HL-60 (cell line): ENCODE results near the gene TRPV3.

Experiments used
- DNase-seq, 2 experiments: peaks; one replicate each; pipeline ENCODE4 v3.0.0-alpha.2; 2010 to 2020; ENCODE audit warnings: low read depth in 1 of 2, low spot score in 1 of 2
- H3K27ac ChIP-seq: fragments of 250-450 bp; sonication (Bioruptor Pico); replicated peaks from 2 replicates; pipeline ENCODE4 v1.5.1; 2020; ENCODE audit warnings: mild to moderate bottlenecking, moderate library complexity
- H3K27me3 ChIP-seq: fragments of 250-450 bp; sonication (Bioruptor Pico); 2 replicates; pipeline ENCODE4 v1.5.1; 2021; ENCODE audit warnings: mild to moderate bottlenecking, moderate library complexity; ENCODE audit not compliant: insufficient read depth, poor library complexity, severe bottlenecking
- H3K4me3 ChIP-seq: replicated peaks from 2 replicates; pipeline ENCODE4 v1.5.1; 2011; ENCODE audit warnings: mild to moderate bottlenecking, control low read depth, low read length; ENCODE audit not compliant: insufficient read depth
- CTCF ChIP-seq: IDR thresholded peaks from one replicate; pipeline ENCODE4 v1.5.1; 2011; ENCODE audit warnings: low read length, control low read depth, inconsistent platforms; ENCODE audit not compliant: insufficient read depth
- GABPA ChIP-seq: IDR thresholded peaks from 2 replicates; pipeline ENCODE4 v1.6.1; 2012; ENCODE audit warnings: low read depth
- POLR2AphosphoS5 ChIP-seq: IDR thresholded peaks from 2 replicates; pipeline ENCODE4 v1.6.1; 2012; ENCODE audit warnings: low read depth
- REST ChIP-seq: IDR thresholded peaks from 2 replicates; pipeline ENCODE4 v1.6.1; 2012; ENCODE audit warnings: low read depth; ENCODE audit not compliant: insufficient replicate concordance
- SPI1 ChIP-seq: IDR thresholded peaks from 2 replicates; pipeline ENCODE4 v1.6.1; 2012; ENCODE audit warnings: low read depth, mild to moderate bottlenecking, borderline replicate concordance

The TRPV3 gene

GRCh38 chr17:3596804-3597464, 39.3 kb upstream of the TRPV3 start:
- H3K27me3 ChIP-seq: no peaks in the 10 kb centered on the region
- H3K4me3 ChIP-seq: no peak overlapping the region
- H3K27ac ChIP-seq: no peak overlapping the region
- no peak for TF ChIP-seq GABPA
- no peak for TF ChIP-seq POLR2AphosphoS5
- no peak for TF ChIP-seq REST
- TF ChIP-seq CTCF: no peak
- TF ChIP-seq SPI1: no peak
- no peak for DNase-seq

GRCh38 chr17:3594976-3595375, 37.4 kb upstream of the TRPV3 start:
- H3K27me3 ChIP-seq: no peaks in the 10 kb centered on the region
- H3K27ac ChIP-seq: no peak overlapping the region
- no peak for TF ChIP-seq POLR2AphosphoS5
- TF ChIP-seq GABPA: no peak
- TF ChIP-seq REST: no peak
- no peak for TF ChIP-seq CTCF
- no peak for TF ChIP-seq SPI1
- DNase-seq: no peak
- no peak overlapping the region for H3K4me3 ChIP-seq

- no peak for DNase-seq
- no peak overlapping the region for H3K27ac ChIP-seq
Measured at GRCh38 chr17:3594051-3594800, 36.6 kb upstream of the TRPV3 start.

More at GRCh38 chr17:3594051-3594800, 36.6 kb upstream of the TRPV3 start:
- Histone ChIP-seq H3K4me3 (no peak overlapping the region), H3K27me3 (no peaks in the 10 kb centered on the region)
- no peak for TF ChIP-seq GABPA
- no peak for TF ChIP-seq POLR2AphosphoS5
- TF ChIP-seq SPI1: no peak
- no peak for TF ChIP-seq CTCF
- TF ChIP-seq REST: no peak
